ENCODE measurements around the gene CDCA4.
A peak's percentile ranks its signal among the peaks of the same experiment; 100 is the strongest.
"Not testable (repeated sequence)": the region's sequence is repeated elsewhere in the genome, so short reads cannot be mapped to it uniquely, and the experiment has no call there.

Gene CDCA4

GRCh38 chr14:105020815-105021655, at the start of gene CDCA4:
TSS of gene CDCA4 (minus strand) at chr14:105021083. CDS start at chr14:105011929, 9,154 bp downstream.
- DNase-seq = peak; percentile 98

DNA sequence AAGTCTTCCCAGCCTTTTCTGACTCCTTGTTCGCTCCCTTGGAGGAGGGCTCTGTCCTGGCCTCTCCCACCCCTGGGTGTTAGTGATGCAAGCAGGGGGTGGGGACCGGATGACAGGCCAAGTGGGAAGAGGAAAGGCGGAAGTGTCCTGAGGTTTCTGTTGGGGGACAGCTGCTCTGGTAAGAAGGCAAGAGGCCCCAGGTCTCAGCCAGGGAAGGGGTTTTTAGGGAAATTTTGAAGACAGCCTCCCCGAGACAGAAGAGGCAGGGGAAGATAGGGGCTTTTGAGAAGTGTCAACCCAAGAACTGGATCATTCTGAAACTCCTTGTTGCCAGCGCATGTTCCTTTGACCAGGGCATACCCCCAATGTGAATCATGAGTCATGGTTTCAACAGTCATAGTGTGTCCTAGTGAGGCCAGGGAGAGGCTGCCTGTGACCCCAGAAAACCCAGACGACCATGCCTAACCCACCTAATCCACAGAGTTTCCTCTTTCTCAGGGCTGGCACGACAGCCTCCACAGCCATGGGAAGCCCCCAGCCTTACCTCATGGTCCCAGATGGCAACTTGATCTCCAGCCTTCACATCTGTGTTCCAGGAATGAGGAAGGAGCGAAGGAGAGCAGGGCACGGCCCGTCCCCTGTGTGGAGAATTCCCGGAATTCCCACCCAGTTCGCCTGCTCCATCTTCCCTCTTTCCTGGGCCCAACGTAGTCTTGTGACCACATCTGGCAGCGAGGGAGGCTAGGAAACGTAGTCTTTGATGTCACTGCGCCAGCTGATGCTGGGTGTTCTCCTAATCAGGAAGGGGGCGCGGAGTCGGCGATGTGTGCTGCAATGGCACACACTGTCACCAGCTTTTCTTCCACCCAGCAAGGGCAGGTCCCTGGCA, 49.2 kb upstream of the CDCA4 start:
- peak; percentile 63 for DNase-seq

DNA sequence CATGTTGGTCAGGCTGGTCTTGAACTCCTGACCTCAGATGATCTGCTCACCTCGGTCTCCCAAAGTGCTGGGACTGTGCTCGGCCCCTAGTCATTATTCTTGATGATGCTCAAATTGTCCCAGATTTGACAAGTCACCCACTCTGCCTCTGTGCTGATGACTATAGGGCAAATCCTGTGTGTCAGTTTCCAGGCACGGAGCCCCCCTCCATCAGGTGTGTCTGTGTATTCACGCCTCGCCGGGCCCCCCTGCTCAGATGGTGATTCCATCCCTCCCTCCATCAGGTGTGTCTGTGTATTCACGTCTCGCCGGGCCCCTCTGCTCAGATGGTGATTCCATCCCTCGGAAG, 48.6 kb upstream of the CDCA4 start:
- DNase-seq = no peak

GRCh38 chr14:105068818-105069217, 47.9 kb upstream of the CDCA4 start:
- DNase-seq = no peak

GRCh38 chr14:105067969-105068301, 47.1 kb upstream of the CDCA4 start:
- no peak for DNase-seq

DNA sequence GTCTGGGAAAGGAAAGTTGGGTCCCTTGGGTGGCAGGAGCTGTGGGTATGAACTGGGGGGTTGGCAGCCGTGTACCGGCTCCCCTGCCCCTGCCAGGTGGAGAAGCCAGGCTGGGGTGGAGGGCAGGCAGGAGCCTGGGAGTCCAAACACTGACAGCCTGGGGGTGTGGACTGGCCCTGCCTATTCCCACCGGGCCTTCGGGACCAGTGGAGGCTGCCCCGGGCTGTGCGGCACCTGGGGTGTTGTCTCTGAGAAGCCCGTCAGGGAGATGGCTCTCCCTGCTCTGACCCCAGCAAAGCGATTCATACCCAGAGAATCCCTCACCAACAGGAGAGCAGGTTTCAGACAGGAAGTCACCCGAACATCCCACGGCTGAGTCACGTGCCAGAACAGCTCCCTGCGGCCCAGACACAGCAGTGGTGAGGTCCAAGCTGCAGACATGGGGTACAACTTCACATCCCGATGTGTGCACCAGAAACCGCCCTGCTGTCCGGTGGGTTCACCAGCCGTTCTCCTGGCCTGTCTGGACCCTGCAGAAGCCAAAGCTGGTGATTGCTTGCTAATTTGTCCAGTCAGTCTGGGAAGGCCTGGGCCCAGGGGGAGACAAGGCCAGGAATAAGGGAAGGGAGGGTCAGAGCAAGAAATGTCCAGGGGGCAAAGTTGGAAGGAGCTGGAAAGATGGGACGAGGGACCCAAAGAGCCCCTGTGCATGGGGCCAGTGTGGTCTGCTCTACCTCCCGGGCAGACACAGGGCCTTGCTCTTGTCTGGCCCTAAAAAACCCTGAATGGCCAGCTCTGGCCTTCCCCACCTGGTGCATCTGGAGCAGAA, 46.5 kb upstream of the CDCA4 start:
- DNase-seq = no peak

DNA sequence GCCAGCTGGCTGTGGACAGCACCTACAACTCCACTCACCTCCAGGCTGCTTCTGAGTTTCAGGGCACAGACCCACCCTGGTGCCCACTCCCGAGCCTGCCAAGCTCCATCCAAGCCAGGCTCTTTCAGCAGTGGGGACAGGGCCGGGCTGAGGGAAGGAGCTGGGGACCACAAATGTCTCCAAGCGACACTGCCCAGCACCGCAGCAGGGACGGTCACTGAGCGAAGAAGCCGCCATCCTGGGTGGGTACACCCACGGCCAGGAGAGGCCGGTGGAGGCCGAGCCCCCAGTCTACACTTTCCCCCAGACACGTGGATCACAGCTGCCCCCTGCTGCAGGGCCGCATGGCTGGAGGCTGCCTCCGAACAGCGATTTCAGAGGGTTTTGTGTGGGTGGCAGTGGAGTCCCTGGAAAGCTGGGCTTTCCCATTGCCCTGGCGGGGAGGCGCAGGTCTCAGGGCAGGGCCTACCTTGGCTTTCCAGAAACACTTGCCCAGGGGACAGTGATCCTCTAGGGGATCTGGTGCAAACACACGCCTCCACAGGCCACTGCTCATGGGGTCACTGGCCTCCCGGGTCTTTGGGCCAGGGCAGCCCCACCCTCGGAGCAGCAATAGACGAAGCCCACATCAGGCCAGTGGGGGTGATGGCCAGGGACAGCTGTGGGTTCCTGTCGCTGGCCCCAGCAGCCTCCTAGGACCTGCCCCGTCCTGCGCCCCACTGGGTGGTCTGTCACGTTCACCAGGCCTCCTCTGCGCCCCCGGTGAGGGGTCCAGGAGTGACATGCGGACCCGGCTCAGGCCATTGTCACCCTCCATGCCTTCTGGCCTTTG, 45.6 kb upstream of the CDCA4 start:
- DNase-seq = no peak

- peak; percentile 82 for DNase-seq
Measured at GRCh38 chr14:105065280-105066228, 44.7 kb upstream of the CDCA4 start, which contains the start of gene GPR132. TSS of gene GPR132 (minus strand) at chr14:105065430. CDS start at chr14:105055420, 10,010 bp downstream.

GRCh38 chr14:105064721-105065143, 43.8 kb upstream of the CDCA4 start:
- peak; percentile 54 for DNase-seq

DNA sequence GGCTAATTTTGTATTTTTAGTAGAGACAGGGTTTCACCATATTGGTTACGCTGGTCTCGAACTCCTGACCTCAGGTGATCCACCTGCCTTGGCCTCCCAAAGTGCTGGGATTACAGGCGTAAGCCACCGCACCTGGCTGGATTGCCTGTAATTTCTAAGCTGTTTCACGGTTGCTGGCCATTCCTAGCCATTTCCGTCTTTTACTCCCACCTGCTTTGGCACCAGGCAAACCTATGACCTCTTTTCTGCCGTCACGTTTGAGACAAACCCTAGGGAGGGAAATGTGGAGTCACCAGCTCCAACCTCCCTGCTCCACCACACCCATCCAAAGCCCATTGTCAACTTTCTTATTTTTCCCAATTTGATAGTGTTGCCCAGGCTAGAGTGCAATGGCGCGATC, 43.1 kb upstream of the CDCA4 start:
- no peak for DNase-seq

GRCh38 chr14:105063506-105063905, 42.6 kb upstream of the CDCA4 start:
- DNase-seq = not testable (repeated sequence)

GRCh38 chr14:105063056-105063455, 42.2 kb upstream of the CDCA4 start:
- DNase-seq = no peak

GRCh38 chr14:105062048-105062433, 41.2 kb upstream of the CDCA4 start:
- DNase-seq = no peak

DNA sequence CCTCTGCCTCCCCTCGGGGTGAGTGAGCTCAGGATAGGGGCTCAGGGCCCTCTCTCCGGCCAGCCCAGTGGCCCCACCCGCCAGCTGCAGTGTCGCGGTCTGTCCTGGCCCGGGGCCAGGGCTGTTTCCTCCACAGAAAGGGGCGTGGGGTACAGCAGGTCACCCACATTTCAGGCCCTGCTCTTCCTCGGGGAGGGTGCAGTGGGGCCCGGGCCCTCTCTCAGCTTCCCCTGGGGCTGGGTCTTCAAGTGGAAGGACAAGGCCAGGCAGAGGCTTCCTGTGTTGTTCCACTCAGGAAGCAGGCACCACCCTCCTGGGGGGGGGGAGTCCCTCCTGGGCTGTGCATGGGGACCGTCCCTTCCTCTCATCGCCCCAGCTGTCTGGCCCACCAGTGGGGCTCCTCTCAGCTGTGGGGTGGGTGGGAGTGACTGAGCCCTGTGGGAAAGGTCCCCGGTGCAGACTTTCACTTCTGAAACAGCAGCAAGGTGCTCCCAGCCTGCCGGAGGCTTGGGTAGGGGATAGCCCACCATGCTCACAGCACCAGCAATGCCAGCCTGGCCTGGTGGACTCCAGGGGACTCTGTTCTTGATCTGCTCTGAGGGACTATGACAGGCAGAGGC, 40.7 kb upstream of the CDCA4 start:
- peak; percentile 60 for DNase-seq

DNA sequence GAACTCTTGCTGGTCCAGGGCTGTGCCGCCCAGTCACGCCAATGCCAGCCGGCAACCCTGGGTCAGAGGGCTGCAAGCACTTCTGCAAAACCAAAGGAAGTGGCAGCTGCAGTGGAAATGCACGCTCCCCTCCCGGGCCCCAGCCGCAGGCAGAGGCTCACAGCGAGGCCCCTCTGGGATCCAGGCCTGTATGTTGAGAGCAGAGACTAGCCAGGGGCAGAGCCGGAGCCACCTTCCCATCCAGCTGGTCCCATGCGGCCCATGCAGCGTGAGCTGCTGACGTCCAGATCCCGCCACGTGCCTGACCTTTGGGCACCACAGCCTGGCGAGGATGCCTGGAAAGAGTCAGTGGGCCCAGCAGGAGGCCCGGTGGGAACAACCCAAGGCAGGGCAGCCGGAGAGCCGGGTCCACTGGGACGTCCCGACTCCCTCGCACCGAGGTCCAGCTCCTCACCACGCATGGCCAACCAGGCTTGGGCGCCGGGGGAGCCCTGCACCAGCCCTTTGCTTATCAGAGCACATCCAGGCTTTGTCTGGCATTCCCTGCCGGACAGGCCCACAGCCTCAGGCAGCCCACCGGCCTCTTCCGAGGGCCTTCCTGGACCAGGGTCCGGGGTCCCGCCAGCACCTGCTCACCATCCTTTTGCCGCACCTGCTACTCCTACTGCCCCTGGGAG, 40.0 kb upstream of the CDCA4 start:
- DNase-seq = peak; percentile 83

- DNase-seq = no peak
Measured at GRCh38 chr14:105059925-105060565, 39.2 kb upstream of the CDCA4 start.

- DNase-seq = peak; percentile 69
Measured at GRCh38 chr14:105059035-105059924, 38.4 kb upstream of the CDCA4 start.

GRCh38 chr14:105058521-105059034, 37.7 kb upstream of the CDCA4 start:
- DNase-seq = no peak
